Ovary (tissue), 9 donors: ENCODE data around the gene CRACR2A. TPM values are rescaled to one million over a fixed set of nuclear protein-coding genes. Genes with fewer than 3 reads are reported as not detected.

Experiments
- DNase-seq, 5 donors: peaks; one replicate each; pipeline ENCODE4 v3.0.0-alpha.2; 2019 to 2020
- H3K27ac ChIP-seq, 2 donors: fragments of 200-600 bp; one replicate each; pipeline versions ENCODE4 v1.5.1 to v1.8.0; 2019 to 2022
- H3K27me3 ChIP-seq: fragments of 200-600 bp; one replicate; pipeline ENCODE4 v1.8.0; 2022
- H3K36me3 ChIP-seq: fragments of 200-600 bp; sonication (generic); one replicate; pipeline ENCODE4 v1.5.1; 2019
- H3K4me1 ChIP-seq: one replicate; pipeline ENCODE4 v1.8.1; 2013; ENCODE audit warnings: mild to moderate bottlenecking, moderate library complexity; ENCODE audit not compliant: insufficient read depth
- H3K4me3 ChIP-seq: fragments of 200-600 bp; sonication (generic); one replicate; pipeline ENCODE4 v1.5.1; 2017
- H3K9me3 ChIP-seq, 2 donors: fragments of 200-600 bp in 1 of 2; sonication (generic) in 1 of 2; one replicate each; pipeline versions ENCODE4 v1.5.1 to v1.8.1; 2013 to 2019; ENCODE audit warnings: mild to moderate bottlenecking in 1 of 2, moderate library complexity in 1 of 2
- CTCF ChIP-seq, 3 donors: fragments of 450-650 bp in 2 of 3; fragments of 200-600 bp in 1 of 3; IDR thresholded peaks; one replicate each; pipeline versions ENCODE4 v1.5.1 to v1.8.0; 2016 to 2022; ENCODE audit warnings: antibody characterized with exemption in 3 of 3, mild to moderate bottlenecking in 1 of 3
- EP300 ChIP-seq: sonication (generic); formaldehyde crosslinking; IDR thresholded peaks from one replicate; pipeline ENCODE4 v1.6.1; 2017; ENCODE audit warnings: antibody characterized with exemption
- POLR2A ChIP-seq: fragments of 450-650 bp; IDR thresholded peaks from one replicate; pipeline ENCODE4 v1.6.1; 2017; ENCODE audit warnings: antibody characterized with exemption, mild to moderate bottlenecking, moderate library complexity
- WGBS, 3 donors: extraction: QIAGEN DNeasy Blood & Tissue Kit in 1 of 3; methylation state at CpG; one replicate each; pipeline versions ENCODE4 v1.1.5 to v1.1.7; 2013 to 2017; 5-methylcytosine and 5-hydroxymethylcytosine counted together
- intact Hi-C, 4 donors: fragments of 100-400 bp; cut with DNase I; formaldehyde crosslinking; loops; one replicate each; pipeline versions ENCODE4 v1.11.0 to v1.15.1; 2022 to 2023
- polyA plus RNA-seq, 2 donors: library from polyadenylated mRNA; stranded (reverse); fragments of 200-250 nt in 1 of 2; fragments of 350-450 nt in 1 of 2; fragmentation: Illumina TruSeq in 1 of 2; extraction: RNeasy Lipid Tissue Mini Kit (QIAGEN cat#74804) in 1 of 2; gene quantifications; one replicate each; pipeline ENCODE4 v1.2.3, GENCODE V29; 2013 to 2014
- total RNA-seq, 7 donors: library from RNA; depleted of rRNA in 2 of 7; stranded (reverse); fragments of >200 nt in 2 of 7; fragmentation: NEBNext Ultra II Directional in 3 of 7; extraction: Animal tissue kit (Norgen Biotek cat#: 25700) in 3 of 7; gene quantifications; one replicate each; pipeline versions ENCODE4 v1.1.0 to v1.2.4, GENCODE V29; 2016 to 2023
- donor health status: DM: no; HTN: no; CAD: no; lungs with moderate emphysema.
- donor health status: DM: no; HTN: no; CAD: no.
- donor health status: Bipolar disorder and iron deficiency.
- donor health status: DM: yes; HTN: yes; CAD: no.
- donor health status: DM: no; HTN: no; CAD: no.
- donor health status: DM: yes; HTN: yes; CAD: no.

Gene CRACR2A
- total and polyA plus RNA-seq, 9 donors: 1.8 to 7.7 (median 4.4) TPM

- no peak overlapping the region for H3K27ac ChIP-seq
- H3K36me3 ChIP-seq: no peaks in the 10 kb centered on the region
- H3K9me3 ChIP-seq: no peaks in the 10 kb centered on the region
- no peaks in the 10 kb centered on the region for H3K27me3 ChIP-seq
- intact Hi-C loops: no loop called here
- no peak overlapping the region for H3K4me3 ChIP-seq
- no peak for DNase-seq
- H3K4me1 ChIP-seq: peaks cover 5% of the 10 kb centered on the region
- 93 to 95% (median 95%) methylated on average over 14 of the region's 14 CpGs for WGBS, 3 donors
- TF ChIP-seq EP300 (no peak), CTCF (IDR thresholded peaks at IDR 0.05) (no peak), POLR2A (no peak)
Measured at GRCh38 chr12:3723916-3724805, 28.7 kb downstream of the CRACR2A start.

GRCh38 chr12:3722368-3722767, 30.5 kb downstream of the CRACR2A start:
- no peak overlapping the region for H3K27ac ChIP-seq
- peaks cover 5% of the 10 kb centered on the region for H3K4me1 ChIP-seq
- WGBS, 3 donors: 79 to 86% (median 81%) methylated on average over 6 of the region's 6 CpGs
- TF ChIP-seq EP300 (no peak), CTCF (IDR thresholded peaks at IDR 0.05) (no peak), POLR2A (no peak)
- H3K4me3 ChIP-seq: no peak overlapping the region
- DNase-seq: no peak
- intact Hi-C loops: no loop called here
- H3K27me3 ChIP-seq: no peaks in the 10 kb centered on the region
- no peaks in the 10 kb centered on the region for H3K36me3 ChIP-seq
- H3K9me3 ChIP-seq: no peaks in the 10 kb centered on the region

GRCh38 chr12:3720772-3721171, 32.1 kb downstream of the CRACR2A start:
- WGBS, 3 donors: 54 to 74% (median 58%) methylated on average over 4 of the region's 4 CpGs

GRCh38 chr12:3718100-3718499, 34.8 kb downstream of the CRACR2A start:
- Histone ChIP-seq H3K4me3 (no peak overlapping the region), H3K4me1 (peaks cover 13% of the 10 kb centered on the region), H3K27me3 (no peaks in the 10 kb centered on the region), H3K27ac (no peak overlapping the region), H3K36me3 (no peaks in the 10 kb centered on the region), H3K9me3 (no peaks in the 10 kb centered on the region)
- DNase-seq: no peak
- 89 to 95% (median 92%) methylated on average over 4 of the region's 4 CpGs for WGBS, 3 donors
- intact Hi-C loops: no loop called here
- TF ChIP-seq CTCF (IDR thresholded peaks at IDR 0.05) (no peak), EP300 (no peak), POLR2A (no peak)

More at GRCh38 chr12:3720772-3721171, 32.1 kb downstream of the CRACR2A start:
- Histone ChIP-seq H3K27ac (no peak overlapping the region), H3K4me1 (peaks cover 10% of the 10 kb centered on the region), H3K36me3 (no peaks in the 10 kb centered on the region), H3K9me3 (no peaks in the 10 kb centered on the region), H3K27me3 (no peaks in the 10 kb centered on the region), H3K4me3 (no peak overlapping the region)
- DNase-seq: no peak
- no peak for TF ChIP-seq EP300
- TF ChIP-seq CTCF (IDR thresholded peaks at IDR 0.05): no peak
- TF ChIP-seq POLR2A: no peak
- intact Hi-C loops: no loop called here
